Activated CD4-positive, CD25-positive, alpha-beta regulatory T cell treated with anti-CD3 and anti-CD28 coated beads, Interleukin-2, amount 50 U/mL, for 24 hours (primary cell): ENCODE results near the gene TUBB1.
"Not testable (repeated sequence)": the region's sequence is repeated elsewhere in the genome, so short reads cannot be mapped to it uniquely, and the experiment has no call there.

ENCODE experiments used
- ATAC-seq, 2 donors: fragments of 150-1000 bp; cut with Tn5 transposase; one replicate each; pipeline ENCODE4 v1.10.0; 2021; ENCODE audit warnings: mild to moderate bottlenecking in 1 of 2, moderate library complexity in 1 of 2

TUBB1 gene

GRCh38 chr20:59024111-59024530 is 4.9 kb downstream of the TUBB1 start:
- ATAC-seq: no peak

- ATAC-seq: no peak
Observed at GRCh38 chr20:59025086-59025485, 5.9 kb downstream of the TUBB1 start.

GRCh38 chr20:59025511-59025910 is 6.3 kb downstream of the TUBB1 start:
- no peak for ATAC-seq

GRCh38 chr20:59026904-59027740 is 7.9 kb downstream of the TUBB1 start:
- ATAC-seq: no peak

GRCh38 chr20:59027741-59028320 is 8.6 kb downstream of the TUBB1 start:
- ATAC-seq: no peak

GRCh38 chr20:59028812-59029211 is 9.6 kb downstream of the TUBB1 start:
- no peak for ATAC-seq

- no peak for ATAC-seq
Observed at GRCh38 chr20:59030911-59031563, 11.8 kb downstream of the TUBB1 start.

GRCh38 chr20:59031564-59032022 is 12.4 kb downstream of the TUBB1 start:
- ATAC-seq: no peak

GRCh38 chr20:59032023-59032712 is 12.9 kb downstream of the TUBB1 start, which contains the start of gene ATP5F1E:
Gene ATP5F1E, minus strand, starts transcription at chr20:59032335. Its CDS starts 84 bp downstream, at chr20:59032251.
- peak; percentile 96 to 98 for ATAC-seq

- peak; percentile 4 to 7 for ATAC-seq
Observed at GRCh38 chr20:59032713-59033059, 13.5 kb downstream of the TUBB1 start.

GRCh38 chr20:59033093-59033492 is 13.9 kb downstream of the TUBB1 start:
- ATAC-seq: no peak

- ATAC-seq: no peak
Observed at GRCh38 chr20:59033616-59034165, 14.5 kb downstream of the TUBB1 start.

GRCh38 chr20:59035381-59035780 is 16.2 kb downstream of the TUBB1 start:
- ATAC-seq: no peak

GRCh38 chr20:59037386-59037785 is 18.2 kb downstream of the TUBB1 start:
- ATAC-seq: no peak

- ATAC-seq: peak in 1 of 2 donors; percentile 4
Observed at GRCh38 chr20:59039233-59039632, 20.0 kb downstream of the TUBB1 start.

GRCh38 chr20:59040667-59041066 is 21.4 kb downstream of the TUBB1 start:
- no peak for ATAC-seq

GRCh38 chr20:59041487-59041886 is 22.3 kb downstream of the TUBB1 start:
- not testable (repeated sequence) for ATAC-seq

GRCh38 chr20:59042151-59042795 is 23.0 kb downstream of the TUBB1 start, which contains the start of gene PRELID3B:
Gene PRELID3B, minus strand, starts transcription at chr20:59042786. Its CDS starts 56 bp downstream, at chr20:59042730.
- peak; percentile 28 to 32 for ATAC-seq

- peak; percentile 96 to 97 for ATAC-seq
Observed at GRCh38 chr20:59042796-59043631, 23.8 kb downstream of the TUBB1 start.

GRCh38 chr20:59043698-59044097 is 24.5 kb downstream of the TUBB1 start:
- no peak for ATAC-seq

GRCh38 chr20:59044295-59044694 is 25.1 kb downstream of the TUBB1 start:
- no peak for ATAC-seq
